Measurements from ENCODE around the gene SND1. TPM values are rescaled to one million over a fixed set of nuclear protein-coding genes. Genes with fewer than 3 reads are reported as not detected.

The SND1 gene
- total RNA-seq, 1 donor from 2014 or later, result 85.9 TPM

DNA sequence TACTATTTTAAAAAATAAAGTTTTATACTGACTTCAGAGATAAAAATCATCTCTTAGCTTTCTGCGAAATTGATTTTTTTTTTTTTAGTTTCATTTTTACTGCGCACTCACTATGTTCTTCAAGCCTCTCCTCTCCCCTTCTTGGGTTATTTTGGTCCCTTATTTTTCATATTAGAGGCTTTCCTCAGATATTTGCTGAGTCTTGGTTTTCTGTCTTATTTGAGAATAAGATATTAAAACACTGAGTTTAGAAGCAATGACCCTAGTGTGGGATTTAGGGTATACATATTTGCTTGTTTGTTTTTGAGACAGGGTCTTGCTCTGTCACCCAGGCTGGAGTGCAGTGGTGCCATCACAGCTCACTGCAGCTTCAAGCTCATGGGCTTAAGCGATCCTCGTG, 59.9 kb downstream of the SND1 start:
- Histone ChIP-seq H3K27me3 (no peaks in the 10 kb centered on the region), H3K27ac (no peak overlapping the region), H3K9me3 (peaks cover 8% of the 10 kb centered on the region), H3K4me3 (no peak overlapping the region), H3K4me1 (no peaks in the 10 kb centered on the region), H3K36me3 (peaks cover 0 to 27% of the 10 kb centered on the region in 2 donors)
- TF ChIP-seq POLR2A (IDR thresholded peaks at IDR 0.05) (no peak), POLR2AphosphoS5 (IDR thresholded peaks at IDR 0.05; ENCODE audit: insufficient read depth in 1 of 2, low read depth in 1 of 2) (no peak)
- TF ChIP-seq, protein P1, sequence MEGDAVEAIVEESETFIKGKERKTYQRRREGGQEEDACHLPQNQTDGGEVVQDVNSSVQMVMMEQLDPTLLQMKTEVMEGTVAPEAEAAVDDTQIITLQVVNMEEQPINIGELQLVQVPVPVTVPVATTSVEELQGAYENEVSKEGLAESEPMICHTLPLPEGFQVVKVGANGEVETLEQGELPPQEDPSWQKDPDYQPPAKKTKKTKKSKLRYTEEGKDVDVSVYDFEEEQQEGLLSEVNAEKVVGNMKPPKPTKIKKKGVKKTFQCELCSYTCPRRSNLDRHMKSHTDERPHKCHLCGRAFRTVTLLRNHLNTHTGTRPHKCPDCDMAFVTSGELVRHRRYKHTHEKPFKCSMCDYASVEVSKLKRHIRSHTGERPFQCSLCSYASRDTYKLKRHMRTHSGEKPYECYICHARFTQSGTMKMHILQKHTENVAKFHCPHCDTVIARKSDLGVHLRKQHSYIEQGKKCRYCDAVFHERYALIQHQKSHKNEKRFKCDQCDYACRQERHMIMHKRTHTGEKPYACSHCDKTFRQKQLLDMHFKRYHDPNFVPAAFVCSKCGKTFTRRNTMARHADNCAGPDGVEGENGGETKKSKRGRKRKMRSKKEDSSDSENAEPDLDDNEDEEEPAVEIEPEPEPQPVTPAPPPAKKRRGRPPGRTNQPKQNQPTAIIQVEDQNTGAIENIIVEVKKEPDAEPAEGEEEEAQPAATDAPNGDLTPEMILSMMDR (IDR thresholded peaks at IDR 0.05), result no peak
- DNase-seq (ENCODE audit: extremely low spot score in 2 of 2), result no peak
- intact Hi-C loops (cut with DNase I), result no loop called here

DNA sequence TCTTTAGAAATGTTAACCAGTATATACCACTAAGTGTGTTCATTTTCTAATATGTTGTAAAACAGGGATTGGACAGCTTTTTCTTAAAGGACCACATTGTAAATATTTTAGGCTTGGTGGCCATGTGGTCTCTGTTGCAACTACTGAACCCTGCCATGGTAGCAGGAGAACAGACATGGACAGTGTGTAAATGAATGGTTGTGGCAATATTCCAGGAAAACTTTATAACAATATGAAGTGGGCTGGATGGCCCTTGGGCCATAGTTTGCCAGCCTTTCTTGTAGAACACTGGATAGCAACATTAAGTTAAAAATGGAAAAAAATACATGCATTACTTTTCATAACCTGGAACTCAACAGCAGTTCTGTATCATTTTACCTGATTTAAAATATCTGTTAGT, 61.0 kb downstream of the SND1 start:
- TF ChIP-seq, protein P1 (IDR thresholded peaks at IDR 0.05), result no peak
- TF ChIP-seq POLR2AphosphoS5 (IDR thresholded peaks at IDR 0.05; ENCODE audit: insufficient read depth in 1 of 2, low read depth in 1 of 2) (no peak), POLR2A (IDR thresholded peaks at IDR 0.05) (no peak)

DNA sequence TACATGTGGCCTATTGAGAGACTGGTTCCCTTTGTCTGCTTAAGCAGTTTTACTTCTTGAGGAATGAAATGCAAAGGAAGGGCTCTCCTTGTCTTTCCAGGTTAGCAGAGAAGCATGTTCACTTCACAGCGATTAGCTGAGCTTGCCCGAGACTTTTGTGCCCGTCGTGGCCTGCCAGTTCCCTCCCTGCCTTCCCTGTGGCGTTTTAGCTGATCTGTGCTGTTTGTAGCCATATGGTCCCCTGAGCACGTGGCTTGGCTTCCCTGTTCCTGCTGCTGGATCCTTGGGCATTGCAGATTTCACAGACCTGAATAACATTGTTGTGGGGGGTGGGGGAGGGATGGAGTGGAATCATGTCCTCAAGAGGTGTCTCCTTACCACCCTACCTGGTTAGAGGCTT, 61.8 kb downstream of the SND1 start:
- intact Hi-C loops (cut with DNase I), result no loop called here
- TF ChIP-seq POLR2A (IDR thresholded peaks at IDR 0.05) (no peak), POLR2AphosphoS5 (IDR thresholded peaks at IDR 0.05; ENCODE audit: insufficient read depth in 1 of 2, low read depth in 1 of 2) (no peak)
- TF ChIP-seq, protein P1 (IDR thresholded peaks at IDR 0.05), result no peak
- no peak for DNase-seq (ENCODE audit: extremely low spot score in 2 of 2)
- no peak overlapping the region for H3K4me3 ChIP-seq
- H3K4me1 ChIP-seq, result no peaks in the 10 kb centered on the region
- peaks cover 8% of the 10 kb centered on the region for H3K9me3 ChIP-seq
- no peak overlapping the region for H3K27ac ChIP-seq
- no peaks in the 10 kb centered on the region for H3K27me3 ChIP-seq
- peaks cover 0 to 27% of the 10 kb centered on the region in 2 donors for H3K36me3 ChIP-seq

More for the DNA sequence above, 61.0 kb downstream of the SND1 start:
- Histone ChIP-seq H3K4me1 (no peaks in the 10 kb centered on the region), H3K27ac (no peak overlapping the region), H3K27me3 (no peaks in the 10 kb centered on the region), H3K4me3 (no peak overlapping the region), H3K36me3 (peaks cover 0 to 27% of the 10 kb centered on the region in 2 donors), H3K9me3 (peaks cover 8% of the 10 kb centered on the region)
- no peak for DNase-seq (ENCODE audit: extremely low spot score in 2 of 2)
- intact Hi-C loops (cut with DNase I), result no loop called here

DNA sequence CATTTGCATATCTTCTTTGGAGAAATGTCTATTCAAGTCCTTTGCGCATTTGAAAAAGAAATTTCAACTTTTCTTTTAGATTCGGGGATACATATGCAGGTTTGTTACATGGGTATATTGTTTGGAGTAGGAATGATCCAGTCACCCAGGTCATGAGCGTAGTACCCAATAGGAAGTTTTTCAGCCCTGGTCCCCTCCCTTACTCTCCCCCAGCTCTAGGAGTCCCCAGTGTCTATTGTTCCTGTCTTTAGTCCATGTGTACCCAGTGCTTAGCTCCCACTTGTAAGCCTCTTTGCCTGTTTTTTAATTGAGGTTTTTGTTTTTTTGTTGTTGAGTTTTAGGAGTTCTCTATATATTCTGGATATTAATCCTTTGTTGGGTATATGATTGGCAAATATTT, 63.3 kb downstream of the SND1 start:
- Histone ChIP-seq H3K4me3 (no peak overlapping the region), H3K27ac (no peak overlapping the region), H3K36me3 (peaks cover 0 to 18% of the 10 kb centered on the region in 2 donors), H3K9me3 (peaks cover 8% of the 10 kb centered on the region), H3K4me1 (no peaks in the 10 kb centered on the region), H3K27me3 (no peaks in the 10 kb centered on the region)
- intact Hi-C loops (cut with DNase I), result no loop called here
- TF ChIP-seq POLR2AphosphoS5 (IDR thresholded peaks at IDR 0.05; ENCODE audit: insufficient read depth in 1 of 2, low read depth in 1 of 2) (no peak), POLR2A (IDR thresholded peaks at IDR 0.05) (no peak)
- TF ChIP-seq, protein P1 (IDR thresholded peaks at IDR 0.05), result no peak
- DNase-seq (ENCODE audit: extremely low spot score in 2 of 2), result no peak

GRCh38 chr7:127715901-127716300, 63.9 kb downstream of the SND1 start:
- Histone ChIP-seq H3K4me1 (no peaks in the 10 kb centered on the region), H3K27me3 (no peaks in the 10 kb centered on the region), H3K4me3 (no peak overlapping the region), H3K36me3 (peaks cover 0 to 14% of the 10 kb centered on the region in 2 donors), H3K27ac (no peak overlapping the region), H3K9me3 (peaks cover 7% of the 10 kb centered on the region)
- intact Hi-C loops (cut with DNase I), result no loop called here
- no peak for DNase-seq (ENCODE audit: extremely low spot score in 2 of 2)
- TF ChIP-seq, protein P1 (IDR thresholded peaks at IDR 0.05), result no peak
- no peak for TF ChIP-seq POLR2A (IDR thresholded peaks at IDR 0.05)
- no peak for TF ChIP-seq POLR2AphosphoS5 (IDR thresholded peaks at IDR 0.05; ENCODE audit: insufficient read depth in 1 of 2, low read depth in 1 of 2)

Data from vagina (tissue), 2 donors.